Measurements from ENCODE around the gene TSPAN14. TPM values are rescaled to one million over a fixed set of nuclear protein-coding genes. Genes with fewer than 3 reads are reported as not detected.
A peak's percentile ranks its signal among the peaks of the same experiment; 100 is the strongest.

TSPAN14 gene
- total and polyA plus RNA-seq, 12 donors: 13.1 to 112 (median 45.5) TPM

DNA sequence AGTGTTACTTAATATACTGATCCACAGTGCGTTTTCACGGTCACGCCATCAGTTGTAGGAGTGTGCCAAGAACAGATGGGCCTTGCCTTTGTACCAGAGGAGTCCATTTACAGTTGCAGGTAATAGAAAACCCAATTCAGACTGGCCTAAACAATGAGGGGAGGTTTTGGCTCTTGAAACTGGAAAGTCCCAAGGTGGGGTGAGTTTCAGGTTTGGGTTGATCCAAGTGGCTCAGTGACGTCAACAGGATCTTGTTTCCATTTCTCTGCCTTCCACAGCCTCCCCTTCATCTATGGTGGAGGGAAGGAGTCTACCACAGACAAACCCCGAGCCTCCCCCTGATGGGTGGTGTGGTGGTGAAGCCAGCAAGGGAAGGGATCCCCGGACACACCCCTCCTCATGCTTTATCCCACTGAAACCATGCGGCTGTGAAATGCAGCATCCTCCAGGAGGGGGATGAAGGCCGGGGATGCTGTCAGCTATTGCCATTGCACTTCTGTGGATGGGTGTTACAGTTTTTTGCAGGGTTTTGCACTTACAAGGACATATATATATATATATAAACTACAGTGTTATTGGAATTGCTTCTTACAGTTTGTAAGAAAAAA is 68.8 kb downstream of the TSPAN14 start:
- Histone ChIP-seq H3K4me3 (no peak overlapping the region), H3K4me1 (replicated peaks in 1 of 2) (peaks cover under 1 to 10% of the 10 kb centered on the region in 2 donors), H3K9me3 (replicated peaks in 1 of 3) (no peaks in the 10 kb centered on the region), H3K27me3 (no peaks in the 10 kb centered on the region), H3K27ac (no peak overlapping the region), H3K36me3 (replicated peaks in 1 of 2) (peaks cover 0 to 12% of the 10 kb centered on the region in 2 donors)
- WGBS, 4 donors: 80 to 86% (median 85%) methylated on average over 7 to 8 of the region's 8 CpGs
- intact Hi-C loops (cut with DNase I): no loop called here
- no peak for DNase-seq
- TF ChIP-seq POLR2A (IDR thresholded peaks at IDR 0.05): no peak
- TF ChIP-seq, protein P1, sequence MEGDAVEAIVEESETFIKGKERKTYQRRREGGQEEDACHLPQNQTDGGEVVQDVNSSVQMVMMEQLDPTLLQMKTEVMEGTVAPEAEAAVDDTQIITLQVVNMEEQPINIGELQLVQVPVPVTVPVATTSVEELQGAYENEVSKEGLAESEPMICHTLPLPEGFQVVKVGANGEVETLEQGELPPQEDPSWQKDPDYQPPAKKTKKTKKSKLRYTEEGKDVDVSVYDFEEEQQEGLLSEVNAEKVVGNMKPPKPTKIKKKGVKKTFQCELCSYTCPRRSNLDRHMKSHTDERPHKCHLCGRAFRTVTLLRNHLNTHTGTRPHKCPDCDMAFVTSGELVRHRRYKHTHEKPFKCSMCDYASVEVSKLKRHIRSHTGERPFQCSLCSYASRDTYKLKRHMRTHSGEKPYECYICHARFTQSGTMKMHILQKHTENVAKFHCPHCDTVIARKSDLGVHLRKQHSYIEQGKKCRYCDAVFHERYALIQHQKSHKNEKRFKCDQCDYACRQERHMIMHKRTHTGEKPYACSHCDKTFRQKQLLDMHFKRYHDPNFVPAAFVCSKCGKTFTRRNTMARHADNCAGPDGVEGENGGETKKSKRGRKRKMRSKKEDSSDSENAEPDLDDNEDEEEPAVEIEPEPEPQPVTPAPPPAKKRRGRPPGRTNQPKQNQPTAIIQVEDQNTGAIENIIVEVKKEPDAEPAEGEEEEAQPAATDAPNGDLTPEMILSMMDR (IDR thresholded peaks at IDR 0.05): no peak

DNA sequence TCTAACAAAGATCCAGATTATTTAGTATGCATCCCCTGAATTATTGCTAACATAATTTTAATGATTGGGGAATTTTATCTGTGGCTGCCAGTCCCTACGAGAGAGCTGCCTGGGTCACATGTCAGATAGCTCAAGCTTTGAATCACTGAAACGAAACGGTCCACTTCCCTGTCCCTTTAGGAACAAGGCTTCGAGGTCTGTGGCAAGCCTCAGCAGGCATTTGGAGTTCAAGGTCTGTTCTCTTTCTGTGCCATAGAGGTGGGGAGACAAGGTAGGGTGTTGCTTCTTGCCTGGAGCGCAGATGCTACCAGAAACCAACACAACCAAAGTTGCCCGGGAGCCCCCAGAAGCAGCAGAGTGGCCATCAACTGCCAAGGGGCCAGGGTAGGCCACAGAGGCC is 69.7 kb downstream of the TSPAN14 start:
- intact Hi-C loops (cut with DNase I): no loop called here
- Histone ChIP-seq H3K36me3 (replicated peaks in 1 of 2) (peaks cover 0 to 3% of the 10 kb centered on the region in 2 donors), H3K9me3 (replicated peaks in 1 of 3) (no peaks in the 10 kb centered on the region), H3K4me1 (replicated peaks in 1 of 2) (peaks cover 0 to 4% of the 10 kb centered on the region in 2 donors), H3K4me3 (no peak overlapping the region), H3K27me3 (no peaks in the 10 kb centered on the region), H3K27ac (no peak overlapping the region)
- WGBS, 4 donors: 42 to 55% (median 51%) methylated on average over 5 to 6 of the region's 6 CpGs
- DNase-seq: peak in 1 of 7 donors; percentile 10
- TF ChIP-seq, protein P1 (IDR thresholded peaks at IDR 0.05): no peak
- TF ChIP-seq POLR2A (IDR thresholded peaks at IDR 0.05): no peak

DNA sequence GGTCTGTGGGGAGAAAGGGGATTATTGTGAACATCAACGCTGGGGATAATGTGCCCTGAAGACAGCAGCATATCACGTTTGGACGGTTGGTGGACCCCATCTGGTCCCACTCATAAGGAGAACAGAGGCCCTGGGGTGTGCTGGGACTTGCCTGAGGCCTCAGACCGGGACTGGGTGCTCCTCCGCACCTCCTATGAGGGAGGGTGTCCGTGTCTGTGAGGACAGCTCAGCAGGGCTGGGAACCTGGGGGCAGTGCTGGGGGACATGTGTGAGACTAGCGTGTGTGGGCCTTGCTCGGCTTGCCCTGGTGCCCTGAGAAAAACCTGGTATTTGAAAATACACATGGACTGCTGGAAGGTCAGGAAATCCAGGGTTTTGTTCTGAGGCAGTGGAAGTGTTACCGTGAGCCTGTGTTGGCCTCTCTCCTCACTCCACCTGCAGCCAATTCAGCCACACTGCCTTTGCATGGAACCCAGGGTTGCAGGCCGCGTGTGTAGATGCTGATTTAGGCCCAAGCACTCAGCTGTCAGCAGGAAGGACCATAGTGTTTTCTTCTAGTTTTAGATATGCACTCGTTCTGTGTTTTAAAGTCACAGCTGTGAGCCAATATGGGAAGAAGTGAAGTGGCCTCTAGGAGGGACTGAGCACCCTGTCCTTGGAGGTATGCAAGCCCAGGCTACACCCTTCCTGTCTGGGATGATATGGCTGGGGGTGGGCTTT is 70.2 kb downstream of the TSPAN14 start:
- H3K4me1 ChIP-seq (replicated peaks in 1 of 2): peaks cover 0 to 4% of the 10 kb centered on the region in 2 donors
- peak in 1 of 7 donors; percentile 8 for DNase-seq
- H3K36me3 ChIP-seq (replicated peaks in 1 of 2): no peaks in the 10 kb centered on the region
- no peak overlapping the region for H3K27ac ChIP-seq
- H3K27me3 ChIP-seq: no peaks in the 10 kb centered on the region
- H3K4me3 ChIP-seq: no peak overlapping the region
- intact Hi-C loops (cut with DNase I): no loop called here
- TF ChIP-seq, protein P1 (IDR thresholded peaks at IDR 0.05): no peak
- no peak for TF ChIP-seq POLR2A (IDR thresholded peaks at IDR 0.05)
- no peaks in the 10 kb centered on the region for H3K9me3 ChIP-seq (replicated peaks in 1 of 3)
- WGBS, 4 donors: 73 to 83% (median 80%) methylated on average over 6 to 12 of the region's 12 CpGs

DNA sequence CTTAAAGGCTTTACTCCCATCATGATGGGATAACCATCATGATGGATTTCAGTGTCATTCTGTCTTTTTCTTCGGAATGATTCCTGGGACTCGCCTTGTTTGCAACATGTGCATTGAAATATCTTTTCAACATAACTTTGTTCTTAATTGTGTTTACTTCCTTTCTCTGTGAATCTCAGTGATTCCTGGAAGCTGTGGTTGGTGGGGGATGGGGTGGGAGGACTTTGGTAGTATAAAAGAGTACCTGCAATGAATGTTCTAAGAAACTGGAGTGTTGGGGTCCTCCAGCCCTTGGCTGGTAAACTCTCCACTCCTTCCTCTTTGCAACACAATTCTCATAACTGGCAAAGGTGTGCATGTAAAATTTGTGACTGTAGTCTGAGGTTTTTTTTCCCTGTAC is 72.1 kb downstream of the TSPAN14 start:
- intact Hi-C loops (cut with DNase I): no loop called here
- peak in 1 of 7 donors; percentile 13 for DNase-seq
- H3K27ac ChIP-seq: no peak overlapping the region

More for the DNA sequence above, 72.1 kb downstream of the TSPAN14 start:
- Histone ChIP-seq H3K4me1 (replicated peaks in 1 of 2) (peaks cover 0 to 4% of the 10 kb centered on the region in 2 donors), H3K4me3 (no peak overlapping the region), H3K9me3 (replicated peaks in 1 of 3) (no peaks in the 10 kb centered on the region), H3K36me3 (replicated peaks in 1 of 2) (no peaks in the 10 kb centered on the region), H3K27me3 (no peaks in the 10 kb centered on the region)
- TF ChIP-seq, protein P1 (IDR thresholded peaks at IDR 0.05): no peak
- TF ChIP-seq POLR2A (IDR thresholded peaks at IDR 0.05): no peak
- WGBS, 4 donors: 62 to 76% (median 73%) methylated on average over 2 of the region's 2 CpGs

Measured in adrenal gland (tissue), 12 donors.